ENCODE measurements around the gene ZNF414. TPM values are rescaled to one million over a fixed set of nuclear protein-coding genes. Genes with fewer than 3 reads are reported as not detected.

Gene ZNF414
- total RNA-seq, 1 donor from 2014 or later: 29.9 TPM

DNA sequence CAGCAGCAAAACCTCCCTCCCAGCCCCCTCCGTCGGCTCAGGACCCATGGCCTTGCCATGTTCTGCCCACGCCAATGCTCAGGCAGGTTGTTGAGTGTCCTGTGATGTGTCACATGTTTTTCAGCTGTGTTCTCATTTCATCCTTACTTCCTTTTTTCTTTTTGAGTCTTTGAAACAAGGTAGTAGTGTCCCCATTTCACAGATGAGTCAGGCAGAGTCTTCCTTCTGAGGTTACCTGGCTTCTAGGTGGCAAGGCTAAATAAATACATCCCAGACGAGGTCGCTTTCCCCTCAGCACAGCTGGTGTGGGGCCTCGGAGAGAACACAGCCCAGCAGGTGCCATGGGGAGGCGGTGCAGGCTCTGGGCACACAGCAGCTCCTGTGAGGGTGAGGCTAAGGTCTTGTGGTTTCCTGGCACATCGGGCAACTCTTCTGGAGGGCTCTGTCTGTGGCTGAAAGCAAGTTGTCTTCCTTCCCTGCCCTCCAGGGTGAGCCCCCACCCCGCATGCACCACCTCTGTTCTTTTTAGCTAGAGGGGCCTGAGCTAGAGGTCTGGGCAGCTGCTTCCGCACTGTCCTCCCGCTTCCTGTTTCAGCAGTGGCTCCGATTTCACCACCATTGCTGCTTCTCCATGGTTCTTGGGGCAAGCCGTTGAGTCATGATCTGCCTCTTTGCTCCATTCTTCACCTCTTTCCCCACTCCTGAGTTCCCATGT, 26.7 kb downstream of the ZNF414 start:
- no peaks in the 10 kb centered on the region for H3K27me3 Mint-ChIP-seq (ENCODE audit: unreplicated experiment)
- no peak for DNase-seq (ENCODE audit: extremely low spot score, unreplicated experiment)
- no peak overlapping the region for H3K4me3 Mint-ChIP-seq (ENCODE audit: unreplicated experiment)
- H3K36me3 Mint-ChIP-seq (ENCODE audit: unreplicated experiment): peaks cover 40% of the 10 kb centered on the region
- no peak overlapping the region for H3K27ac Mint-ChIP-seq (ENCODE audit: unreplicated experiment)
- no peaks in the 10 kb centered on the region for H3K4me1 Mint-ChIP-seq (ENCODE audit: unreplicated experiment)
- H3K9me3 Mint-ChIP-seq (ENCODE audit: unreplicated experiment): no peaks in the 10 kb centered on the region
- TF ChIP-seq, protein P1, sequence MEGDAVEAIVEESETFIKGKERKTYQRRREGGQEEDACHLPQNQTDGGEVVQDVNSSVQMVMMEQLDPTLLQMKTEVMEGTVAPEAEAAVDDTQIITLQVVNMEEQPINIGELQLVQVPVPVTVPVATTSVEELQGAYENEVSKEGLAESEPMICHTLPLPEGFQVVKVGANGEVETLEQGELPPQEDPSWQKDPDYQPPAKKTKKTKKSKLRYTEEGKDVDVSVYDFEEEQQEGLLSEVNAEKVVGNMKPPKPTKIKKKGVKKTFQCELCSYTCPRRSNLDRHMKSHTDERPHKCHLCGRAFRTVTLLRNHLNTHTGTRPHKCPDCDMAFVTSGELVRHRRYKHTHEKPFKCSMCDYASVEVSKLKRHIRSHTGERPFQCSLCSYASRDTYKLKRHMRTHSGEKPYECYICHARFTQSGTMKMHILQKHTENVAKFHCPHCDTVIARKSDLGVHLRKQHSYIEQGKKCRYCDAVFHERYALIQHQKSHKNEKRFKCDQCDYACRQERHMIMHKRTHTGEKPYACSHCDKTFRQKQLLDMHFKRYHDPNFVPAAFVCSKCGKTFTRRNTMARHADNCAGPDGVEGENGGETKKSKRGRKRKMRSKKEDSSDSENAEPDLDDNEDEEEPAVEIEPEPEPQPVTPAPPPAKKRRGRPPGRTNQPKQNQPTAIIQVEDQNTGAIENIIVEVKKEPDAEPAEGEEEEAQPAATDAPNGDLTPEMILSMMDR (IDR thresholded peaks at IDR 0.05): no peak

GRCh38 chr19:8486661-8487136, 27.3 kb downstream of the ZNF414 start:
- H3K36me3 Mint-ChIP-seq (ENCODE audit: unreplicated experiment): peaks cover 40% of the 10 kb centered on the region
- TF ChIP-seq, protein P1 (IDR thresholded peaks at IDR 0.05): no peak
- no peaks in the 10 kb centered on the region for H3K9me3 Mint-ChIP-seq (ENCODE audit: unreplicated experiment)
- no peak for DNase-seq (ENCODE audit: extremely low spot score, unreplicated experiment)
- H3K4me3 Mint-ChIP-seq (ENCODE audit: unreplicated experiment): no peak overlapping the region
- no peaks in the 10 kb centered on the region for H3K27me3 Mint-ChIP-seq (ENCODE audit: unreplicated experiment)
- H3K27ac Mint-ChIP-seq (ENCODE audit: unreplicated experiment): no peak overlapping the region
- no peaks in the 10 kb centered on the region for H3K4me1 Mint-ChIP-seq (ENCODE audit: unreplicated experiment)

GRCh38 chr19:8485561-8486371, 28.2 kb downstream of the ZNF414 start:
- Mint-ChIP-seq H3K9me3 (ENCODE audit: unreplicated experiment) (no peaks in the 10 kb centered on the region), H3K4me3 (ENCODE audit: unreplicated experiment) (no peak overlapping the region), H3K36me3 (ENCODE audit: unreplicated experiment) (peaks cover 45% of the 10 kb centered on the region), H3K4me1 (ENCODE audit: unreplicated experiment) (no peaks in the 10 kb centered on the region), H3K27me3 (ENCODE audit: unreplicated experiment) (no peaks in the 10 kb centered on the region), H3K27ac (ENCODE audit: unreplicated experiment) (no peak overlapping the region)
- TF ChIP-seq, protein P1 (IDR thresholded peaks at IDR 0.05): no peak
- DNase-seq (ENCODE audit: extremely low spot score, unreplicated experiment): no peak

DNA sequence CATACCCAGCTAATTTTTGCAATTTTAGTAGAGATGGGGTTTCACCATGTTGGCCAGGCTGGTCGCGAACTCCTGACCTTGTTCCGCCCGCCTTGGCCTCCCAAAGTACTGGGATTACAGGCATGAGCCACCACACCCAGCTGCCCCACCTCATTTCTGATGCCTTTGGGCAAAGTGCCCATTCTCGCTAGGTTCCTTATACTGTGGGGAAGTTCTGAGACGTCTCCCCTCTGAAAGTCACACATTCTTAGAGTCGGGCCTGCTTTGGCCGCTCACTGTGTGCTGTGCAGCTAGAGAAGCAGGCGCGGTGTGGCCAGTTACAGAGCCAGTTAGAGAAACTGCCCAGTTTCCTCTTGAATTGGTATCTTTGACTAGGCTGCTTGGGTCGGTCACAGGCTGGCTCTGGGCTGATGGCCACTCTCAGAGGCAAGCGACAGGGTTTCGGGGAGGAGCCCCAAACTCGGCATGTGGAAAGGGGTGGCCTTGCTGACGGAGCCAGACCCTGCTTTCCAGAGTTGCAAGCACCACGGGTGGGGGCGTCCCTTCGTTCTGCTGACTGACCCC, 29.6 kb downstream of the ZNF414 start:
- H3K4me1 Mint-ChIP-seq (ENCODE audit: unreplicated experiment): no peaks in the 10 kb centered on the region
- no peaks in the 10 kb centered on the region for H3K27me3 Mint-ChIP-seq (ENCODE audit: unreplicated experiment)
- H3K36me3 Mint-ChIP-seq (ENCODE audit: unreplicated experiment): peaks cover 46% of the 10 kb centered on the region
- no peak overlapping the region for H3K27ac Mint-ChIP-seq (ENCODE audit: unreplicated experiment)
- no peak overlapping the region for H3K4me3 Mint-ChIP-seq (ENCODE audit: unreplicated experiment)
- TF ChIP-seq, protein P1 (IDR thresholded peaks at IDR 0.05): no peak
- no peak for DNase-seq (ENCODE audit: extremely low spot score, unreplicated experiment)
- no peaks in the 10 kb centered on the region for H3K9me3 Mint-ChIP-seq (ENCODE audit: unreplicated experiment)

DNA sequence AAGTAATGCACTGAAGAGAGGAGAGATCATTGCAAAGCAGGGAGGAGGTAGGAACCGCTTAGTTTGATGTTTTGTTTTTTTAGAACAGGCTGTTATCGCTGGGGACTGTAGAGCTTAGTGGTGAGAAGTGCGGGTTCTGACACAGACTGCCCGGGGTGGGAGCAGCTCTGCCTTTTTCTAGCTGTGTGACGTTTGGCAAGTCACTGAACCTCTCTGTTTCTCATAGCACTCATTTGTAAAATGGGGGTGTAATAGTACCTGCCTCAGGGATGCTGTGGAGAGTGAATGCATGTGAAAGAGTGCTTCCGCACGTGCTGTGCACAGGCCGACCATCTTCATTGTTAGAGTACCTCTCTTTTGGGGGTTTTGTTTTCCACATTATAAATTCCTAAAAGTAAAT, 30.8 kb downstream of the ZNF414 start:
- H3K36me3 Mint-ChIP-seq (ENCODE audit: unreplicated experiment): peaks cover 36% of the 10 kb centered on the region
- no peak for DNase-seq (ENCODE audit: extremely low spot score, unreplicated experiment)
- TF ChIP-seq, protein P1 (IDR thresholded peaks at IDR 0.05): no peak
- no peaks in the 10 kb centered on the region for H3K27me3 Mint-ChIP-seq (ENCODE audit: unreplicated experiment)
- H3K4me3 Mint-ChIP-seq (ENCODE audit: unreplicated experiment): no peak overlapping the region
- no peaks in the 10 kb centered on the region for H3K9me3 Mint-ChIP-seq (ENCODE audit: unreplicated experiment)
- peaks cover 7% of the 10 kb centered on the region for H3K4me1 Mint-ChIP-seq (ENCODE audit: unreplicated experiment)
- no peak overlapping the region for H3K27ac Mint-ChIP-seq (ENCODE audit: unreplicated experiment)

Data from osteocyte (in vitro differentiated cells).